BE2C (cell line): Measurements from ENCODE around the gene TMEM150C.
"Not testable (repeated sequence)": the region's sequence is repeated elsewhere in the genome, so short reads cannot be mapped to it uniquely, and the experiment has no call there.

Experiments used
- DNase-seq: peaks from one replicate; pipeline ENCODE4 v3.0.0-alpha.2; 2020
- H3K27me3 ChIP-seq: fragments of 250-450 bp; sonication (Bioruptor Pico); 2 replicates; pipeline ENCODE4 v1.5.1; 2020; ENCODE audit warnings: mild to moderate bottlenecking
- H3K36me3 ChIP-seq: fragments of 250-450 bp; sonication (Bioruptor Pico); 2 replicates; pipeline ENCODE4 v1.5.1; 2020; ENCODE audit warnings: mild to moderate bottlenecking
- H3K4me1 ChIP-seq: fragments of 250-450 bp; sonication (Bioruptor Pico); 2 replicates; pipeline ENCODE4 v1.5.1; 2020
- H3K4me3 ChIP-seq: 2 replicates; pipeline ENCODE4 v1.5.1; 2011; ENCODE audit warnings: low read depth, low read length
- H3K9me3 ChIP-seq: fragments of 250-450 bp; sonication (Bioruptor Pico); 2 replicates; pipeline ENCODE4 v1.5.1; 2020
- CTCF ChIP-seq: IDR thresholded peaks from 2 replicates; pipeline ENCODE4 v1.5.1; 2012; ENCODE audit warnings: mild to moderate bottlenecking, low read depth, low read length

Gene TMEM150C

DNA sequence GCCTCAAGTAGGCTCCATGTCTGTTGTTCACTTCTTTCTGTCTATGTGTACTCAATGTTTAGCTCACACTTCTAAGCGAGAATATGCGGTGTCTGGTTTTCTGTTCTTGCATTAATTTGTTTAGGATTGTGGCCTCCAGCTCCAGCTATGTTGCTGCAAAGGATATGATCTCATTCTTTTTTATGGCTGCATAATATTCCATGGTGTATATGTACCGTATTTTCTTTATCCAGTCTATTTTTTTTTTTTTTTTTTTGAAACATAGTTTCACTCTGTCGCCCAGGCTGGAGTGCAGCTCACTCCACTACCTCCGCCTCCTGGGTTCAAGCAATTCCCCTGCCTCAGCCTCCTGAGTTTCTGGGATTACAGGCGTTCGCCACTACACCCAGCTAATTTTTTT is 5.7 kb upstream of the TMEM150C start:
- no peak for TF ChIP-seq CTCF
- no peaks in the 10 kb centered on the region for H3K36me3 ChIP-seq
- H3K9me3 ChIP-seq: no peaks in the 10 kb centered on the region
- DNase-seq: no peak
- H3K4me1 ChIP-seq: no peaks in the 10 kb centered on the region; the same call in 1 of the 2 replicates
- no peak overlapping the region for H3K4me3 ChIP-seq
- H3K27me3 ChIP-seq: no peaks in the 10 kb centered on the region

- Histone ChIP-seq H3K4me3 (peak overlapping the region; percentile 64), H3K36me3 (no peaks in the 10 kb centered on the region), H3K4me1 (no peaks in the 10 kb centered on the region; the same call in 1 of the 2 replicates), H3K27me3 (no peaks in the 10 kb centered on the region; the same call in 1 of the 2 replicates), H3K9me3 (no peaks in the 10 kb centered on the region)
- DNase-seq: no peak
- TF ChIP-seq CTCF: no peak
These were observed 721 bp upstream of the TMEM150C start for GRCh38 chr4:82562564-82562854.

- H3K4me3 ChIP-seq: peak overlapping the region; percentile 43
These were observed 669 bp downstream of the TMEM150C start for GRCh38 chr4:82560853-82561785.

GRCh38 chr4:82559735-82560120 is 2.1 kb downstream of the TMEM150C start:
- Histone ChIP-seq H3K27me3 (no peaks in the 10 kb centered on the region; the same call in 1 of the 2 replicates), H3K9me3 (no peaks in the 10 kb centered on the region), H3K4me1 (no peaks in the 10 kb centered on the region), H3K36me3 (no peaks in the 10 kb centered on the region), H3K4me3 (no peak overlapping the region)
- no peak for DNase-seq
- TF ChIP-seq CTCF: no peak

More at GRCh38 chr4:82560853-82561785, 669 bp downstream of the TMEM150C start:
- Histone ChIP-seq H3K36me3 (no peaks in the 10 kb centered on the region), H3K27me3 (no peaks in the 10 kb centered on the region; the same call in 1 of the 2 replicates), H3K9me3 (no peaks in the 10 kb centered on the region), H3K4me1 (no peaks in the 10 kb centered on the region)
- TF ChIP-seq CTCF: no peak
- peak; percentile 24 for DNase-seq

- not testable (repeated sequence) for H3K36me3 ChIP-seq, DNase-seq, H3K9me3 ChIP-seq, H3K27me3 ChIP-seq, H3K4me3 ChIP-seq, H3K4me1 ChIP-seq
These were observed 2.6 kb downstream of the TMEM150C start for GRCh38 chr4:82559090-82559734.

GRCh38 chr4:82555276-82555675 is 6.5 kb downstream of the TMEM150C start:
- H3K4me1 ChIP-seq: no peaks in the 10 kb centered on the region
- no peak overlapping the region for H3K4me3 ChIP-seq
- H3K9me3 ChIP-seq: no peaks in the 10 kb centered on the region
- no peak for DNase-seq
- H3K27me3 ChIP-seq: no peaks in the 10 kb centered on the region
- TF ChIP-seq CTCF: peak; percentile 58
- no peaks in the 10 kb centered on the region for H3K36me3 ChIP-seq
